GM18867 (cell line): ENCODE results near the gene GIPC2.
"Not testable (repeated sequence)": the region's sequence is repeated elsewhere in the genome, so short reads cannot be mapped to it uniquely, and the experiment has no call there.

Experiments used
- ATAC-seq: cut with Tn5 transposase; IDR thresholded peaks from one replicate; pipeline ENCODE4 v1.9.1; 2021; ENCODE audit warnings: mild to moderate bottlenecking, moderate library complexity; ENCODE audit not compliant: unreplicated experiment

Gene GIPC2, protein sequence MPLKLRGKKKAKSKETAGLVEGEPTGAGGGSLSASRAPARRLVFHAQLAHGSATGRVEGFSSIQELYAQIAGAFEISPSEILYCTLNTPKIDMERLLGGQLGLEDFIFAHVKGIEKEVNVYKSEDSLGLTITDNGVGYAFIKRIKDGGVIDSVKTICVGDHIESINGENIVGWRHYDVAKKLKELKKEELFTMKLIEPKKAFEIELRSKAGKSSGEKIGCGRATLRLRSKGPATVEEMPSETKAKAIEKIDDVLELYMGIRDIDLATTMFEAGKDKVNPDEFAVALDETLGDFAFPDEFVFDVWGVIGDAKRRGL

DNA sequence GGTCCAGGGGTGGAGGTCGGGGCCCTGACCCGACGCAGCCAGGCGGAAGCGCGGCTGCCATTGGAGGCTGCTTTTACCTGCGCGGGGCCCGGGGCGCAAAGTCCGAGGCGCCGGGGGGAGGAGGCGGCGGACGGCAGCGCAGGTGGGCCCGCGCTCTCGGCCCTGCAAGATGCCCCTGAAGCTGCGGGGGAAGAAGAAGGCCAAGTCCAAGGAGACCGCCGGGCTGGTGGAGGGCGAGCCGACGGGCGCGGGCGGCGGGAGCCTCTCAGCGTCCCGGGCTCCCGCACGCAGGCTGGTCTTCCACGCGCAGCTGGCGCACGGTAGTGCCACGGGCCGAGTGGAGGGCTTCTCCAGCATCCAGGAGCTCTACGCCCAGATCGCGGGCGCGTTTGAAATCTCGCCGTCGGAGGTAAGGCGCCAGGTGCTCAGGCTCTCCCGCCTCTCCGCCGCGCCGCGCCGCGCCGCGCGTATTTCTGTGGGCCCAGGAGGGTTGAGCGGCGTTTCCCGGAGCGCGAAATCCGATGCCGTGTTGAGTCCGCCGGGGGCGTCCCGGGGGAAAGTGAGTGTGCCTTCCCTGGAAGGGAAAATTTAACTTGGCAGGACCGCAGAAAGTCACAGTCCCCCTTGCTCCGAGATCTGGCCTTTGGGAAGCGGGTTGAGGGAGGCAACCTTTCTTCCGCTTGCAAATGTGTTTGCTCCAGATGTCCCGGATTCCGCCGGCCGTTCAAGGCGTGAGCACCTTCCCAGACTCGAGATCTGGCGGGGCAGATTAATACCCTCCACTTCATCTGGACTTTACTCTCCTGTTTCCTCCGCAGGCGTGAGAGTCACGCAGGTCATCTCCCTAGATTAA, at the start of gene GIPC2:
GIPC2 (plus strand) TSS at position 41 of the 853 bp plus-strand sequence; CDS start at position 170, 129 bp downstream.
- ATAC-seq: no peak

- ATAC-seq: no peak
Measured at GRCh38 chr1:77996734-77997133, 49.0 kb upstream of the GIPC2 start.

- not testable (repeated sequence) for ATAC-seq
Measured at GRCh38 chr1:78000536-78000935, 45.2 kb upstream of the GIPC2 start.

DNA sequence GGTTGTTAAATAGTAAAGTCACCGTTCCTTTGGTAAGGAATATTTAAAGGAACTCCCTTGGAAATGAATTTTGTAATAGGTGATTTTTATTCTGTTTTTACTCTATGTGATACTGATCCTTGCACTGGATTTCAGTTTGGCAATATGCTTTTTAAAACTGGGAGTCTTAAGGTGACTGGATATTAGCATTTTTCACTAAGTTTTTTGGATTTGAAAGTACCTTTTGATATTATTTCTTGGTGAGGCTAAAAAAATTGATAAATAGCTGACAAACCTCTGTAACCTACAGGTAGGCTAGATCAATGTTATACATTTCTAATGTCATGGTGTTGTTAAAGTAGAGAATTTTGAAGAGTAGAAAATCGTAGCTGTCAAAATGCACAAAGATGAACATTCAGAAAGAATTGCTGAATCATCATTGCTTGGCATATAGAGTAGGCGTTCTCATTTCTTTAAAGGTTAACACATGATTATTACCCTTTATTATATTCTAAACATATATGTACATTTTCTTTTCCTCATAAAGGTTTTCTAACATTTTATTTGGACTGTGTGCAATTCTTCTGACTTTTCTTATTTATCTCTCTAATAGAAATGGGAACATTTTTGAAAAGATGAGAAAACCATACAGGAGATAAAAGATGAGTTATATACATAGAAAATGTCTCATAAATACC, 42.6 kb upstream of the GIPC2 start:
- ATAC-seq: no peak

GRCh38 chr1:78003882-78004718, 41.7 kb upstream of the GIPC2 start:
- peak; percentile 50 for ATAC-seq

GRCh38 chr1:78004719-78005447, 40.9 kb upstream of the GIPC2 start, which contains the start of gene DNAJB4:
Gene DNAJB4 (plus strand): TSS chr1:78004939. CDS start chr1:78005111, 172 bp downstream.
- ATAC-seq: peak; percentile 97

- no peak for ATAC-seq
Measured at GRCh38 chr1:78005448-78005722, 40.4 kb upstream of the GIPC2 start.

DNA sequence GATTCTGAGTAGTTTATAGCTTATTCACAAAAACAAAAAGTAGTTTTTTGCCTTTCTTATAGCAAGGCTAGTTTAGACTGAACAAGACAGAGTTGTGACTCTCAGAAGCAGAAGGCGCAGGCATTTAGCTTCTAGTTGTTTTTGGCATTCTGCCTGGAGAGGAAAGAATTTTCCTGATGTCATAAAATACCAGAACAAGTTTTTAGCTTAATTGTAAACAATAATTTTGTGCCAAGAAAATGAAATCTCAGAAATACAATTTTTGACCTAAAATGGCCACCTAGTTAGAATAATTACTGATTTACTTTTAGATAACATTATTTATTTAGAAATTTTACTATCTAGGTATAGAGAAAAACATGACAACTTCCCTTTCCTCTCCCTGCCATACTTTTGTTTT, 40.0 kb upstream of the GIPC2 start:
- ATAC-seq: no peak

GRCh38 chr1:78006521-78006920, 39.2 kb upstream of the GIPC2 start:
- ATAC-seq: no peak

GRCh38 chr1:78007677-78008341, 38.0 kb upstream of the GIPC2 start:
- no peak for ATAC-seq

- no peak for ATAC-seq
Measured at GRCh38 chr1:78009276-78009675, 36.5 kb upstream of the GIPC2 start.

DNA sequence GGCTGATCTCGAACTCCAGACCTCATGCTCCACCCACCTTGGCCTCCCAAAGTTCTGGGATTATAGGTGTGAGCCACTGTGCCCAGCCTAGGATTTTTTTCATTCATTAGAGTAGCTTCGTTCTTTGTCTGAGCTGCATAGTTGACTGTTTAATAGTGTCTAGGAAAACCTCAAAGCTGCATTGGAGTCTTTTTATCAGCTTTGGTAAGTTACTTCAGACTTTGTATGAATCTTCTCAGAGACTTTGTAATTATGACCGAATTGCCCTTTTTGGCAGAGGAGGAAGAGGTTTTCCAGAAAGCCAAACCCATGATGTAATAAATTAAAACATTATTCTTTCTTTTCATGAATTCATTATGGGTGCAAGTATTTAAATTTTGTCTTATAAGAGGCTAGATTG, 35.9 kb upstream of the GIPC2 start:
- ATAC-seq: no peak

GRCh38 chr1:78011050-78011449, 34.7 kb upstream of the GIPC2 start:
- no peak for ATAC-seq

- no peak for ATAC-seq
Measured at GRCh38 chr1:78015148-78015547, 30.6 kb upstream of the GIPC2 start.

DNA sequence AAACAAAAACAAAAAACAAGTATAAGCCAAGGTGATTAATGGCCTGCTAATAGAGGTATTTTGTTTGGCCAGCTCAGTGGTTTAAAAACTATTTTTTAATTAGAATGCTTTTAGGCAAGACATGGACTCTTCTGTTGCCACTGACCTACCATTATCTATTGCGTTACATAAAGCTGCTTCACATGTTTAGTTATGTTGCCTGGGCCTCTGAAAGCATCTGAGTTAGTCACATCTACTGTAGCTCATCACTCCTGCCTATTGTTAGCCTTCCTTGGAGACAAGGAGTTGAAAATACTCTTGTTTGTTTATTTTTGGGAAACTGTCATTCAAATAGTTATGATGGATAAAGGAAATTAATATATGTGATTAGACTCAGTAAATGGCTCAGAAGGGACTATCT, 26.7 kb upstream of the GIPC2 start:
- no peak for ATAC-seq

- not testable (repeated sequence) for ATAC-seq
Measured at GRCh38 chr1:78021134-78021533, 24.6 kb upstream of the GIPC2 start.

DNA sequence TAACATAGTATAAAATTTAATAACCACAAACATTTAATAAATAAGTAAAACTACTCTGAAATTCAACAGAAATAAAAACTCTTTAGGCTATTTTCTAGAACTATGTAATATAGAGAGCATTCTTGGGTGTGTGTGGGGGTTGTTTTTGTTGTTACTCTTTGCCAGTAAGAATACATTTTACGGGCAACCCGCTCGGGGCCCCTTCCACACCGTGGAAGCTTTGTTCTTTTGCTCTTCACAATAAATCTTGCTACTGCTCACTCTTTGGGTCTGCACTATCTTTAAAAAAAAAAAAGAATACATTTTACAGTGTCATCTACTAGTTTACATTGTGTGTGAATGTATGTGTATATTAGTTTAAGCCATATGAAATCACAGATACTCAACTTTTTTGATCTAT, 16.0 kb upstream of the GIPC2 start:
- no peak for ATAC-seq

DNA sequence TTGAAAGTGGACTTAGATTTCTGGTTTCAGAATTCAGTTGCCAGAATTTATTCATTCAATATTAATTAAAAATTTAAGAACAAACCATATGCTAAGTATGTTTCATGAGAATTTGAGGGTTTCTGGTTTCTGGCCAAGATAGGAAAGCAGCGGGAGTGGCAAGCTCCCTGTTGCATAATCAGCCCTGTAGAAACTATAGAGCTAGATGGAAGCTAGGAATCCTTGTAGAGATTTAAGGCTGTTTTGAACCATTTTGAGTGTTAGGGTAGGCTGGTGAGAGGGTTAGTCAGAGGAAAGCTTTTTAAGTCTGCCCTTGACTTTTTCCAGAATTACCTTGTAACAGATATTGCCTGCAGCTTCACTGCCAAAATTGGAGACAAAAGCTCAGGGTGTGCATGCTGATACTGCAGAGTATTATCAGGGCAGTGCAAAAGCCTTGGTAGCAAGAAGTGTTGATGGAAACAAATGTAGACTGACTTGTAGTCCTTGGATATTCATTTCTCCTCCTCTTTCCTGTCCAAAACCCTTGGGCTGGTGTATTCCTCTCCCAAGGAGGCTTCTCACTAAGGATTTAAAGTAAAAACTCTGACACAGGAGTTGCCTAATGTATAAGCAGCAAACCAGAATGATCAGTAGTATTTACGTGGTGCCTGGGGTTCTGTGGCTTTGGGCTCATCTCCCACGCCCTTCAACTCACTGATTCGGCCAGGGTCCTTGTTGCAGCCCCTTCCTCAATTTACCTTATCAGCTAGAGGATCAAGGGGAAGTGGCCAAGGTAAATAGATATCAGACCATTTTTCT, 12.6 kb upstream of the GIPC2 start:
- ATAC-seq: no peak

DNA sequence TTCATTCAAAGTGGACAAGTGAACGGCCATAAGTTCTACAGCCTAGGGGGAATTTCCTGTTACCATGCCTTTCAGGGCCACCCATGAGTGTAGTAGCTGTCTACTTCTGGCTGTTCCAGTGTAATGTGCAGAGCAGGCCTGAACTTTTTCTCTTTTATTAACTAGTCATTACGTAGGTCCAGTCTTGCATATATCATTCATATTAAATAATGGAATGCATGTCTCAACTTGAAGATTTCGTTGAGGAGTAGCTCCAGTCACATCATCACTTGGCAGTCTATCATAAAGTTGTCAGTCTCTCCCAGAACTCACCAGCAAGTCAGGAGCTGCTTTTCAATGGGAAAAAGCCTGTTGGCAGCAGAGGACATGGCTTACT, 12.0 kb upstream of the GIPC2 start:
- ATAC-seq: no peak
